GM21447 (cell line): ENCODE data around the gene DTX2.
"Not testable (repeated sequence)": the region's sequence is repeated elsewhere in the genome, so short reads cannot be mapped to it uniquely, and the experiment has no call there.

Experiments
- ATAC-seq: cut with Tn5 transposase; IDR thresholded peaks from one replicate; pipeline ENCODE4 v1.9.1; 2021; ENCODE audit not compliant: unreplicated experiment

DTX2 gene

GRCh38 chr7:76485822-76486610 lies 24.5 kb downstream of the DTX2 start:
- ATAC-seq = peak; percentile 13

GRCh38 chr7:76486618-76487017 lies 25.1 kb downstream of the DTX2 start:
- ATAC-seq = peak; percentile 99

GRCh38 chr7:76487969-76488368 lies 26.5 kb downstream of the DTX2 start:
- ATAC-seq = not testable (repeated sequence)

- ATAC-seq = not testable (repeated sequence)
Measured at GRCh38 chr7:76492139-76492538, 30.6 kb downstream of the DTX2 start.

GRCh38 chr7:76495717-76496116 lies 34.2 kb downstream of the DTX2 start:
- not testable (repeated sequence) for ATAC-seq

- ATAC-seq = not testable (repeated sequence)
Measured at GRCh38 chr7:76497918-76498582, 36.5 kb downstream of the DTX2 start.

- not testable (repeated sequence) for ATAC-seq
Measured at GRCh38 chr7:76498583-76499200, 37.2 kb downstream of the DTX2 start.

- not testable (repeated sequence) for ATAC-seq
Measured at GRCh38 chr7:76499201-76499923, 37.9 kb downstream of the DTX2 start.

GRCh38 chr7:76499924-76500241 lies 38.4 kb downstream of the DTX2 start:
- ATAC-seq = not testable (repeated sequence)

GRCh38 chr7:76502224-76502623 lies 40.7 kb downstream of the DTX2 start:
- not testable (repeated sequence) for ATAC-seq

GRCh38 chr7:76502836-76503235 lies 41.3 kb downstream of the DTX2 start:
- not testable (repeated sequence) for ATAC-seq

GRCh38 chr7:76503244-76503643 lies 41.7 kb downstream of the DTX2 start:
- ATAC-seq = not testable (repeated sequence)

GRCh38 chr7:76504351-76505167 lies 43.0 kb downstream of the DTX2 start:
- not testable (repeated sequence) for ATAC-seq

- no peak for ATAC-seq
Measured at GRCh38 chr7:76505168-76506080, 43.9 kb downstream of the DTX2 start.

GRCh38 chr7:76506081-76506440 lies 44.6 kb downstream of the DTX2 start:
- no peak for ATAC-seq

- not testable (repeated sequence) for ATAC-seq
Measured at GRCh38 chr7:76506643-76507042, 45.1 kb downstream of the DTX2 start.

GRCh38 chr7:76507723-76508406 lies 46.4 kb downstream of the DTX2 start:
- no peak for ATAC-seq

GRCh38 chr7:76509931-76510877 lies 48.7 kb downstream of the DTX2 start, which contains the start of gene UPK3B:
TSS of gene UPK3B (plus strand) at chr7:76510552. CDS start at chr7:76510653, 101 bp downstream.
- ATAC-seq = no peak
